GM19043 (cell line): Measurements from ENCODE around the gene AGL.
"Not testable (repeated sequence)": the region's sequence is repeated elsewhere in the genome, so short reads cannot be mapped to it uniquely, and the experiment has no call there.

ENCODE experiments used
- ATAC-seq: cut with Tn5 transposase; IDR thresholded peaks from one replicate; pipeline ENCODE4 v1.9.1; 2021; ENCODE audit warnings: low read depth; ENCODE audit not compliant: unreplicated experiment

The AGL gene

GRCh38 chr1:99850459-99851291 lies 514 bp downstream of the AGL start:
- ATAC-seq, result no peak

DNA sequence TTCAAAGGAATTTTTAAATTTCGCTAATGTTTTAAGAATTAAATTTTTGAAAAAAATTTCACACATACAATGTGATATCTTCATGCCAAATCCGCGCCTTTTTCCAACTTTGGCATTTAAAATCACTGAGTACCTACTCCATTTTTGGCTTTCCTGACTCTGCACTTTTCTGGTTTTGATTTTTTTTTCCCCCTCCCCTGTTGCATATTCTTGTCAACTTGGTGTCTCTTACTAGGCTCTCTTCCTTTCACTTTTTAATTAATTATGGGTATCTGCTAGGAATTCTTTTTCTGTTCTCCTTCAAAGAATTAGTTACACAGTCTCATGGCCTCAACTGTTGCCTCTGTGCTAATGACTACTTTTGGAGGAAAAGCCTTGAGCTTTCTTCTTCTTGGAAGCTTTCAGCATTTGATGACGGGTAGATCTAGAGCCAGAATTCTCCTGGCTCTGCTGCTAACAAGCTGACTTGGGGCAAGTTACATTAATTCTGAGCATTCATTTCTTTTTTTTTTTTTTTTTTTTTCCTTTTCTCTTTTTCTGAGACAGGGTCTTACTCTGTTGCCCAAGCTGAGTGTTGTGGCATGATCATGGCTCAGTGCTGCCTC lies 1.8 kb downstream of the AGL start:
- no peak for ATAC-seq

DNA sequence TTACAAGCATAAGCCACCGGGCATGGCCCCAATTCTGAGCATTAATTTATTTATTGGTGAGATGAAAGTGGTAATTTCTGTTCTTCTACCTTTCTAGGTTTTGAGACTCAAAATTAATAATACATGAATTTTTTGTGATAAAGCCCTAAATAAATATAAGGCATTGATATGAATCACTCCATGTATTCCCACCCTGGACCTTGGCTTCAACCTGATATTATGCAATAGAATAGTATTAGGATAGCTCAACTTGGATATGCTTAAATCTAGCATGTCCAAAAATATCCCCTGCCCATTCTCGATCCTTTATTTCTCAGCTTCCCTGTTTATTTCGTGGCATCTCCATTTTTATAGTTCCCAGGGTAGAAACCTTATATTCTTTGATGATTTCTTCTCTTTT lies 2.5 kb downstream of the AGL start:
- no peak for ATAC-seq

DNA sequence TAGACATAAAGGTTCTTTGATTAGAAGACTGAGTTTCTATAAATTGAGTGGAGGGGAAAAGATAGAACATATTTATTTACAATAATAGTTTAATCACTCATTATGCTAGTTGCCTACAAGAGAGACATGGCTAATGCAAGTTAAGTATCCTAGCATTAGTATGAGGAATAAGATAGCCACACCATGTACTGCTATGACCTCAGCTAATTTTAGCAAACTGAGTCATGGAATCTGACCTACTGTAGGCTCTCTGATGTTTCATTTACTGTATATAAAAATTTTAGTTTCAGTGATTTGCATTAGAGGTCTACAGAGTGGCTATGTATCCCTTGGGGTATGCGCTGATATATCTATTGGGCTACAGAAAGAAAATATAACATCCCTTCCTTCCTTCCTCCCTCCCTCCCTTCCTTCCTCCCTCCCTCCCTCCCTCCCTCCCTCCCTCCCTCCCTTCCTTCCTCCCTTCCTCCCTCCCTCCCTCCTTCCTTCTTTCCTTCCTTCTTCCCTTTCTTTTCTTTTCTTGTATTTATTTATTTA lies 5.8 kb downstream of the AGL start:
- no peak for ATAC-seq

DNA sequence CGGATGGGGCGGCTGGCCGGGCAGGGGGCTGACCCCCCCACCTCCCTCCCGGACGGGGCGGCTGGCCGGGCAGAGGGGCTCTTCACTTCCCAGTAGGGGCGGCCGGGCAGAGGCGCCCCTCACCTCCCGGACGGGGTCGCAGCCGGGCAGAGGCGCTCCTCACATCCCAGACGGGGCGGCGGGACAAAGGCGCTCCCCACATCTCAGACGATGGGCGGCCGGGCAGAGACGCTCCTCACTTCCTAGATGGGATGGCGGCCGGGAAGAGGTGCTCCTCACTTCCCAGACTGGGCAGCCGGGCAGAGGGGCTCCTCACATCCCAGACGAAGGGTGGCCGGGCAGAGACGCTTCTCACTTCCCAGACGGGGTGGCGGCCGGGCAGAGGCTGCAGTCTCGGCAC lies 6.9 kb downstream of the AGL start:
- not testable (repeated sequence) for ATAC-seq

- ATAC-seq, result no peak
These were observed 8.1 kb downstream of the AGL start for GRCh38 chr1:99858286-99858685.

DNA sequence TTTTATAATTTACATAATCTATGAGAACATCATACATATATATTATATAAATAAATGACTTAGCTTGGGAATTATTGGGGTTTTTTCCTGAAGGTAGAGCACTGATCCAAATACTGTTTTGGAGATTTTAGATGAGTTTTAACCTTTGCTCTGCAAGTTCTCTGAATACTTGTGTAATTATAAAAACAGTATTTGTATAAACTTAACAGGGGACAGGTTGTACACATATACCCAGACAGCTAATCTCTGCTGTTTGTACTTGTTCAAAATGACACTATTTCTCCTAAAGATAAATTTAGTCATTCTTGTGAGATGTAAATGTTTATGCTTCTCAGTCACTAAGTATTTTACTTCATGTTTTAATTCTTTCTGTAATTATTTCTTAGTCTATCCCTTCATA lies 8.7 kb downstream of the AGL start:
- no peak for ATAC-seq

DNA sequence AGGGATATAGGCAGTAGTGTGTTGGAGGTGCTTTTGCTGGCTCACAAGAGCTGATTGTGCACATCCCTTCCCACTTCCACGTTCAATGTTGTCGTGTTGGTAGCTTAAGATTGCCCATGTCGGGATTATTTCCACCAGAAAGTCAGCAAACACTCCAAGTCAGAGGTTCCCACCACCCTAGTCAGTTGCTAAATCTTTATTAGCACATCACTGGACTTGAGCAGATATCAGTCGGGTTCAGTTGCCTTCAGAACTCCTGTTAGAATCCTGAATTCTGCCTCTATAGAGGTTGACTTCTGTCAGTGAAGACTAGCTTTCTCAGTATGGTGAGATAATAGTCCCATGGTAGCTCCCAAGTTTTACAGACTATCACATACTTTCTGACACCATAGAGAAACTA lies 10.5 kb downstream of the AGL start:
- no peak for ATAC-seq

DNA sequence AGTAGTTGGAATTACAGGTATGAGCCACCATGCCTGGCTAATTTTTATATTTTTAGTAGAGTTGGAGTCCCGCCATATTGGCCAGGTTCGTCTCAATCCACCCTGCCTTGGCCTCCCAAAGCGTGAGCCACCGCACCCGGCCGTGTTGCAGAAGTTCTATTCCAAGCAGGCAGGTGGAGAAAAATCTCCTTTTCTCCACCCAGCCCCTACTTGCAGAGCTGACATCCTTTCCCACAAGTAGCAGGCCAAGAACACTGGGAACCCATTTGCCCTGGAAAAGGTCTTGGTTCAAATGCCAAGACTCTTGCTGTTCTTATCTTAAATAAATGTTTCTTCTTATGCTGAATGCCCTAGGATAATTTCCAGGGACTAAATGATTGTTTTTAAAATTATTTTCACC lies 17.5 kb downstream of the AGL start:
- no peak for ATAC-seq

DNA sequence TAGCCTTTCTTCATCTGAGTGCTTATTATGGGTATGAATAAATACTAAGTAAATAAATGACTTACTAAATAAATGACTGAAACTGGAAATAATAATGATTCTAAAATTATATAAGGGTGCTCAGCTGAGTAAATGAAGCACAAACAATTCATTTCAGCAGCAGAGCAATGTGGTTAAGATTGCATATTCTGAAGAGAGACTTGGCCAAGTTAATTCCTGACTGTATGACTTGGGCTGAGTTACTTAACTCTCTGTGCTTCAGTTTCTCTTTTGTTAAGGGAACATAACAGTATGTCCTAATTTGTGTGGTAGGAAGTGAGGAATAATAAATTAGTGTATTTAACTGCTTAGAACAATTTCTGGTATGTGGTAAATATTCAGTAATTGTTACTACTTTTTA lies 19.1 kb downstream of the AGL start:
- no peak for ATAC-seq

DNA sequence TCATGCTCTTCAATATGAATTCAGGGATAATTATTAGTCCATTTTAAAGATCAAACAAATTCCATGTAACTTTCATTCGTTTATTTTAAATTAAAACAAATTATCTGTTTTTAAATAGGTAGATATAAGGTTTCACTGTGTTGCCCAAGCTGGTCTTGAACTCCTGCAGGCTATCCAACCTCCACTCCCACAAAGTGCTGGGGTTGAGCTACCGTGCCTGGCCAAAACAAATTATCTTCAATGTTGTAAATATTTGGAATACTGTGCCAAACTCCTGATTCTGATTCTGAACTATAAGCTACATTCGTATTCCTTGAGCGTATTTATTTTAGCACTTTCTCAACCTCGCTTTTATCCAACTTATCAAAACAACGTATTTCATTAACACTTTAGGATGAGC lies 19.6 kb downstream of the AGL start:
- no peak for ATAC-seq

DNA sequence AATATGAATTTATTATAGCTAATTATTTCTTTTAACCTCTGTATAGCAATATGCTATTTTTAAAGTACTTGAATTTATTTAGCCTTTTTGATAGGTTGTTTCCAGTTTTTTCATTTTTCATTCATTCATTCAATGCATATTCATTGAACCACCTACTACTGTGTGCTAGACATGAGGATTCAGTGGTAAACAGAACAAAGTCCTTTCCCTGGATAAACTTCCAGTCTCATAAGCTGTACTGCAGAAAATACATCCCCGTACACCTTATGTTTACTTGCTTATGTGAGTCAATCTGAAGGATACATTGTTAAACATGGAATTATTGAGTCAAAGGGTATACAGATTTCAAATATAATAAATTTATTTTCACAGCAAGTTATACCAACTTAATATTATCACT lies 21.9 kb downstream of the AGL start:
- no peak for ATAC-seq

GRCh38 chr1:99877568-99877967 lies 27.4 kb downstream of the AGL start:
- no peak for ATAC-seq

DNA sequence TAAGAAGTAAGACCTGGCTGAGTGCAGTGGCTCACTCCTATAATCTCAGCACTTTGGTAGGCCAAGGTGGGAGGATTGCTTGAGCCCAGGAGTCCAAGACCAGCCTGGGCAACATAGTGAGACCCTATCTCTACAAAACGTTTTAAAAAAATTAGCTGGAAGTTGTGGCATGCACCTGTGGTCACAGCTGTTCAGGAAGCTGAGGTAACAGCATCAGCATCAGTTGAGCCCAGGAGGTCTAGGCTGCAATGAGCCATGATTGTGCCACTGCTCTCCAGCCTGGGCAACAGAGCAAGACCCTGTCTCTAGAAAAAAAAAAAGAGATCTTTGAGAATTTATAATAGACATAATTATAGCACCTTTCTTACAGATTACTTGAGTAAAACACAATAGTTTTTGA lies 36.0 kb downstream of the AGL start:
- ATAC-seq, result no peak

DNA sequence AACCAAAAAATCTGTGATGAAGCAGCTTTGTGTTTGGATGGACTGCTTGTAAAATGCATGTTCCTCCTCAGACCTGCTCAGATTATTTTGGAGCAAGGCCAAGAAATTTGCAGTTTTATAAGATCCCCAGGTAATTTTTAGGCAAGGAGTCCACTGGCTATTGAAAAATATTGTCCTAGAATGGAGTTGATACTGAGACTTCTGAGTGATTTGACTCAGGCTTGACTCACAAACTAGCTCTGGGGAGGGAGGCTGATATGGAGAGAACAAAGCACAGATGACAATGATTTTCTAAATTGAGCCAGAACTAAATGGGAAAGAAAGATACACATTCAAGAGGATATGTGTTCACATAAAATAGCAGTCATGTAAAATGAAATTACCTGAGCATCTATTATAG lies 36.7 kb downstream of the AGL start:
- no peak for ATAC-seq

- ATAC-seq, result no peak
These were observed 37.7 kb downstream of the AGL start for GRCh38 chr1:99887890-99888289.

DNA sequence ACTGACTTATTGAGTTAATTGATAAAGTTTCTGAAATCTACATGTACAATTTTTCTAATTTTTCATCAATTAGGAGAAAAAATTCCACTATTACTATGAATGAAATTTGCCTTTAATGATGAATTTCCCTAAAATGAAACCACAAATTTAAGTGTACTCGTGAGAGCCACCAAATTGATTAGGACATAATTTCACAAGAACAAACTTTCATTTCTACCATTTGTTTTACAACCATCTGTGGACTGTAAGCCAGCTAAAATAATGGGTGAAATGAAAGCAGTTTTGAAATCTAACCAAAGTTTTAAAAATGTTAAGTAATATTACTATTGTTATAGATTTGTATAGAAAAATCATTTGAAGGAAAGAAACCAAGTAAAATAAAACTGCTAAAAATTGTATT lies 41.8 kb downstream of the AGL start:
- ATAC-seq, result no peak

- not testable (repeated sequence) for ATAC-seq
These were observed 53.1 kb downstream of the AGL start for GRCh38 chr1:99903278-99903677.

- ATAC-seq, result no peak
These were observed 56.4 kb downstream of the AGL start for GRCh38 chr1:99906535-99906934.

DNA sequence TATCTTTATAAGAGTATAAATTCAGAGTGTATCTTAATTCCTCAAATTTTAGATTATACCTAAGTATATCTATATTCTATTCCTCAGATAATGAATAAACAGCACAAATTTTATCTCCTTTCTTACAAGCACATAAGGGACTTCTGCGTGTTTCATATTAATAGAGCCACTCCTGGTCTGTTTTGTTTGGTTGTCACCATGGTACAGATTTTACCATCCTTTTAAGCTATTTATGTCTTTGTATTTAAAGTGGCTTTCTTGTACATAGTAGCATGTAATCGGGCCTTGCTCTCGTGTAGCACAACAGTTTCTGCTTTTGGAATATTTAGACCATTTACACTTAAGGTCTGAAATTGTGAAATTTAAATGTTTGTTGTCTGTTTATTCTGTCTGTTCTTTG lies 67.1 kb downstream of the AGL start:
- ATAC-seq, result no peak

DNA sequence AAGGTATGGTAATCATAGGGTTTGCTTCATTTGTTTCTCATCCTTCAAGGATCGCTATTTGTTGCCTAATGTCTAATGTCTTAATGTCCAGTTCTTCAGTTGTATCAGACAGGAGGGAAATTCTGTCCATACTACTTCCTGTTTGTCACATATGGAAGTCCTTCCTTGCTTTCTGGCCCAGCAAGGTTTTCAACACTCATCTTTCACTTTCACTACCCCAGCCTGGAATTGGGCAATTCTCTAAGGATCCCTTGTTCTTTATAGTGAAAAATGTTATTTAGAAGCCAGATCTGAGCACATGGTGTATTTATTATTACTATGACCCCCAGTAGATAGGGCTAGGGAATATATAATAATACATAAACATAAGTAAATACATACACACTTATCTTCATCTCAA lies 69.1 kb downstream of the AGL start:
- no peak for ATAC-seq

- ATAC-seq, result no peak
These were observed 84.6 kb downstream of the AGL start for GRCh38 chr1:99934801-99935200.
